Measurements from ENCODE around the gene MYO5B.

Gene MYO5B

DNA sequence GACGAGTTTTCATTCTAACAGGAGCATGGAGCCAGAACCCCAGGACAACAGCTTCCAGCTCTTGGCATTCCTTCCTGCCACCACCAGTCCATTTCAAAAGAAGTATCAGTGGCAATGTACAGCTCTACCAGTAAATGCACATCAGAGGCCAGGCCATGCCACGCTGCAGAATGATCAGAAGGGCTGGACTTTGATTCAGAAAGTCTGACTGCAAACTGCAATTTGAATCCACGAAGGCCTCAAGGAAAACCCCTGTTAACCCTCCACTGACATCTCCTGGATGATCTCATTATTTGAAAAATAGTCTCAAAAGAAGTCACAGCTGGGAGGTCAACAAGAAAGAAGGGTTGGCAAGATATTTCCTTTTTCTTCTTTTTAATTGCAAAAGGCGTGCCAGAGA is 119.2 kb downstream of the MYO5B start:
- H3K27me3 ChIP-seq (ENCODE audit: insufficient read depth, low read length, poor library complexity) = peaks cover 12% of the 10 kb centered on the region
- H3K4me3 ChIP-seq (ENCODE audit: low read depth in 1 of 2, low read length in 2 of 2) = no peak overlapping the region
- H3K9me3 ChIP-seq (ENCODE audit: insufficient read depth, low read length, severe bottlenecking) = no peaks in the 10 kb centered on the region
- H3K36me3 ChIP-seq (ENCODE audit: insufficient read depth, low read length) = no peaks in the 10 kb centered on the region
- ATAC-seq (ENCODE audit: insufficient read depth, low read depth) (no peak), DNase-seq (no peak)
- H3K79me2 ChIP-seq (ENCODE audit: insufficient read depth, low read length) = no peaks in the 10 kb centered on the region
- H3K4me1 ChIP-seq (ENCODE audit: insufficient read depth, low read length) = no peaks in the 10 kb centered on the region
- no peak overlapping the region for H2AFZ ChIP-seq (ENCODE audit: low read depth, low read length)
- no peak overlapping the region for H3K27ac ChIP-seq (ENCODE audit: low read length)
- H4K20me1 ChIP-seq (ENCODE audit: insufficient read depth, low read length) = no peaks in the 10 kb centered on the region
- no peak overlapping the region for H3K4me2 ChIP-seq (ENCODE audit: insufficient read depth, low read length)
- no peak overlapping the region for H3K9ac ChIP-seq (ENCODE audit: low read depth, low read length)
- TF ChIP-seq, protein P1, sequence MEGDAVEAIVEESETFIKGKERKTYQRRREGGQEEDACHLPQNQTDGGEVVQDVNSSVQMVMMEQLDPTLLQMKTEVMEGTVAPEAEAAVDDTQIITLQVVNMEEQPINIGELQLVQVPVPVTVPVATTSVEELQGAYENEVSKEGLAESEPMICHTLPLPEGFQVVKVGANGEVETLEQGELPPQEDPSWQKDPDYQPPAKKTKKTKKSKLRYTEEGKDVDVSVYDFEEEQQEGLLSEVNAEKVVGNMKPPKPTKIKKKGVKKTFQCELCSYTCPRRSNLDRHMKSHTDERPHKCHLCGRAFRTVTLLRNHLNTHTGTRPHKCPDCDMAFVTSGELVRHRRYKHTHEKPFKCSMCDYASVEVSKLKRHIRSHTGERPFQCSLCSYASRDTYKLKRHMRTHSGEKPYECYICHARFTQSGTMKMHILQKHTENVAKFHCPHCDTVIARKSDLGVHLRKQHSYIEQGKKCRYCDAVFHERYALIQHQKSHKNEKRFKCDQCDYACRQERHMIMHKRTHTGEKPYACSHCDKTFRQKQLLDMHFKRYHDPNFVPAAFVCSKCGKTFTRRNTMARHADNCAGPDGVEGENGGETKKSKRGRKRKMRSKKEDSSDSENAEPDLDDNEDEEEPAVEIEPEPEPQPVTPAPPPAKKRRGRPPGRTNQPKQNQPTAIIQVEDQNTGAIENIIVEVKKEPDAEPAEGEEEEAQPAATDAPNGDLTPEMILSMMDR (IDR thresholded peaks at IDR 0.05; ENCODE audit: borderline replicate concordance, extremely low read depth, low read length, poor library complexity, severe bottlenecking) = no peak
- no peak for TF ChIP-seq EZH2 (IDR thresholded peaks at IDR 0.05; ENCODE audit: borderline replicate concordance, low read depth, low read length, severe bottlenecking)

DNA sequence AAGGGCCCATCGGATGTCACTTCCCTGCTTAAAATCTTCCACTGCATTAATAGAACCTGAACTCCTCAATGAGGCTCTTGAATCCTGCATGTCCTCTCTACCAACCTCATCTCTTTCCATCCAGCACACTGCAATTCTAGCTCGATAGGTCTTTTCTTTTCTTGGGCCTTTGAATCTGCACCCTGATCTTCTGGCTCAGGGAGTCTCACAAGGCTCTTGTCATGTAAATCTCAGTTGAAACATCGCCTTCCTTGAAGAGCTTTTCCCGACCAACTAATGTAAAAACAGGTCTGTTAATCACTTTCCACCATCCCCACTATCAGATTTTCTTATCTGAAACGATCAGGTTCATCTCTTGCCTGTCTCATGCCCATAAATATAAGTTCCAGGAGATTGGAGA is 120.5 kb downstream of the MYO5B start:
- ATAC-seq (ENCODE audit: insufficient read depth, low read depth) (no peak), DNase-seq (no peak)
- H3K4me2 ChIP-seq (ENCODE audit: insufficient read depth, low read length) = no peak overlapping the region
- H3K27ac ChIP-seq (ENCODE audit: low read length) = no peak overlapping the region
- no peaks in the 10 kb centered on the region for H3K9me3 ChIP-seq (ENCODE audit: insufficient read depth, low read length, severe bottlenecking)
- TF ChIP-seq, protein P1 (IDR thresholded peaks at IDR 0.05; ENCODE audit: borderline replicate concordance, extremely low read depth, low read length, poor library complexity, severe bottlenecking) = no peak
- no peak for TF ChIP-seq EZH2 (IDR thresholded peaks at IDR 0.05; ENCODE audit: borderline replicate concordance, low read depth, low read length, severe bottlenecking)
- H3K79me2 ChIP-seq (ENCODE audit: insufficient read depth, low read length) = no peaks in the 10 kb centered on the region
- no peak overlapping the region for H3K4me3 ChIP-seq (ENCODE audit: low read depth in 1 of 2, low read length in 2 of 2)
- H3K36me3 ChIP-seq (ENCODE audit: insufficient read depth, low read length) = no peaks in the 10 kb centered on the region
- no peaks in the 10 kb centered on the region for H4K20me1 ChIP-seq (ENCODE audit: insufficient read depth, low read length)
- H3K27me3 ChIP-seq (ENCODE audit: insufficient read depth, low read length, poor library complexity) = peaks cover 12% of the 10 kb centered on the region
- no peak overlapping the region for H3K9ac ChIP-seq (ENCODE audit: low read depth, low read length)
- no peaks in the 10 kb centered on the region for H3K4me1 ChIP-seq (ENCODE audit: insufficient read depth, low read length)
- no peak overlapping the region for H2AFZ ChIP-seq (ENCODE audit: low read depth, low read length)

- no peak overlapping the region for H3K4me2 ChIP-seq (ENCODE audit: insufficient read depth, low read length)
- no peak overlapping the region for H3K4me3 ChIP-seq (ENCODE audit: low read depth in 1 of 2, low read length in 2 of 2)
- TF ChIP-seq EZH2 (IDR thresholded peaks at IDR 0.05; ENCODE audit: borderline replicate concordance, low read depth, low read length, severe bottlenecking) = no peak
- TF ChIP-seq, protein P1 (IDR thresholded peaks at IDR 0.05; ENCODE audit: borderline replicate concordance, extremely low read depth, low read length, poor library complexity, severe bottlenecking) = no peak
- H3K27me3 ChIP-seq (ENCODE audit: insufficient read depth, low read length, poor library complexity) = peaks cover 12% of the 10 kb centered on the region
- DNase-seq = no peak
- no peaks in the 10 kb centered on the region for H3K9me3 ChIP-seq (ENCODE audit: insufficient read depth, low read length, severe bottlenecking)
- no peak overlapping the region for H2AFZ ChIP-seq (ENCODE audit: low read depth, low read length)
- no peaks in the 10 kb centered on the region for H4K20me1 ChIP-seq (ENCODE audit: insufficient read depth, low read length)
- no peaks in the 10 kb centered on the region for H3K4me1 ChIP-seq (ENCODE audit: insufficient read depth, low read length)
- H3K27ac ChIP-seq (ENCODE audit: low read length) = no peak overlapping the region
- no peaks in the 10 kb centered on the region for H3K79me2 ChIP-seq (ENCODE audit: insufficient read depth, low read length)
- H3K9ac ChIP-seq (ENCODE audit: low read depth, low read length) = no peak overlapping the region
- ATAC-seq (ENCODE audit: insufficient read depth, low read depth) = no peak
- H3K36me3 ChIP-seq (ENCODE audit: insufficient read depth, low read length) = no peaks in the 10 kb centered on the region
Observed at GRCh38 chr18:50073319-50073718, 121.6 kb downstream of the MYO5B start.

DNA sequence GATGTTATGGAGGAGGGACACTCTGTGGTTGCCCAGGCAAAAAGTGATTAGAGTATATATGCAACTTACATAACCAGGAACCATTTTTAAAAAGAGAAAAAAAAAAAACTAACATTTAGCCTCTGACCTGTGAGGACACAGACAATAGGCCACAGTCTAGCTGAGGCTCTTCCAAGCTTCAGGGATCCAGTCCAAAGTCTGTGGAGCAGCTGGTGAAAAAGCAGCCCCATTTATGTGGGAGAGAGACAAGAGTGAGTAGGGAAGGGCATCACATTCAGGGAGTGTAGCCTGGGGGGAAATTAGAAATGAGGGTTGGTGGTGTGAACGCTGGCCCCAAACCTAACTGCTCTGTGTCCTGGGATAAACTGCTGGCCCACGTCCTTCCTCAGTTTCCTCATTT is 122.8 kb downstream of the MYO5B start:
- no peak for TF ChIP-seq EZH2 (IDR thresholded peaks at IDR 0.05; ENCODE audit: borderline replicate concordance, low read depth, low read length, severe bottlenecking)
- TF ChIP-seq, protein P1 (IDR thresholded peaks at IDR 0.05; ENCODE audit: borderline replicate concordance, extremely low read depth, low read length, poor library complexity, severe bottlenecking) = no peak
- Histone ChIP-seq H2AFZ (ENCODE audit: low read depth, low read length) (no peak overlapping the region), H3K36me3 (ENCODE audit: insufficient read depth, low read length) (no peaks in the 10 kb centered on the region), H3K4me3 (ENCODE audit: low read depth in 1 of 2, low read length in 2 of 2) (no peak overlapping the region), H4K20me1 (ENCODE audit: insufficient read depth, low read length) (no peaks in the 10 kb centered on the region), H3K4me2 (ENCODE audit: insufficient read depth, low read length) (no peak overlapping the region), H3K79me2 (ENCODE audit: insufficient read depth, low read length) (no peaks in the 10 kb centered on the region), H3K27ac (ENCODE audit: low read length) (no peak overlapping the region), H3K9me3 (ENCODE audit: insufficient read depth, low read length, severe bottlenecking) (no peaks in the 10 kb centered on the region), H3K27me3 (ENCODE audit: insufficient read depth, low read length, poor library complexity) (peaks cover 5% of the 10 kb centered on the region), H3K9ac (ENCODE audit: low read depth, low read length) (no peak overlapping the region), H3K4me1 (ENCODE audit: insufficient read depth, low read length) (no peaks in the 10 kb centered on the region)
- ATAC-seq (ENCODE audit: insufficient read depth, low read depth) (no peak), DNase-seq (no peak)

Measured in DND-41 (cell line).